GM12878 (cell line): ENCODE data around the gene STRN4. TPM values are rescaled to one million over a fixed set of nuclear protein-coding genes. Genes with fewer than 3 reads are reported as not detected.

Experiments
- ATAC-seq: fragments of 200-7000 bp; cut with Tn5 transposase; 3 replicates; pipeline ENCODE4 v1.9.1; 2020; ENCODE audit warnings: mild to moderate bottlenecking, moderate library complexity
- BruUV-seq: library from RNA; stranded (reverse); fragments of 400-500 nt; replicated peaks from 2 replicates; lab custom pipeline; 2021; lab: Mats Ljungman, UMichigan
- CTCF ChIA-PET: fragments of 300-600 bp; sonication (Branson Sonifier 250); formaldehyde crosslinking; extraction: SDS; loops from one replicate; lab custom pipeline; 2021; ENCODE audit warnings: inconsistent platforms; lab: Yijun Ruan, JAX
- POLR2A ChIA-PET: fragments of 350-600 bp; formaldehyde crosslinking; extraction: SDS; loops from one replicate; lab custom pipeline; 2021; ENCODE audit warnings: inconsistent platforms; lab: Charles Lee
- RAD21 ChIA-PET: fragments of 300-600 bp; sonication (Branson Sonifier 250); formaldehyde crosslinking; loops from one replicate; lab custom pipeline; 2023; ENCODE audit warnings: antibody characterized with exemption; ENCODE audit not compliant: unreplicated experiment; lab: Charles Lee
- SMC1A ChIA-PET: fragments of 300-600 bp; sonication (Branson Sonifier 250); formaldehyde crosslinking; loops from one replicate; lab custom pipeline; 2023; ENCODE audit not compliant: unreplicated experiment, uncharacterized antibody; lab: Charles Lee
- DNase-seq: peaks from one replicate; pipeline ENCODE4 v3.0.0-alpha.2; 2011; ENCODE audit warnings: low read depth, low spot score
- FAIRE-seq: peaks from 3 replicates; lab custom pipeline; 2011; peaks lifted over from hg19 to GRCh38; lab: Jason Lieb, UNC
- H2AFZ ChIP-seq: 2 replicates; pipeline ENCODE4 v1.6.0; 2011; ENCODE audit warnings: low read depth, low read length, control low read depth; ENCODE audit not compliant: control insufficient read depth
- H3K27ac ChIP-seq: 2 replicates; pipeline ENCODE4 v1.5.1; 2011; ENCODE audit warnings: control low read depth; ENCODE audit not compliant: control insufficient read depth, insufficient read depth
- H3K27me3 ChIP-seq, 2 experiments: replicated peaks in 1 of 2; 2 replicates each; pipeline versions ENCODE4 v1.6.0 to v1.6.1; 2011; ENCODE audit warnings: low read length in 1 of 2; ENCODE audit not compliant: control insufficient read depth in 2 of 2, insufficient read depth in 2 of 2
- H3K36me3 ChIP-seq, 2 experiments: 2 replicates each; pipeline ENCODE4 v1.5.1; 2011; ENCODE audit warnings: low read length in 1 of 2; ENCODE audit not compliant: control insufficient read depth in 2 of 2, insufficient read depth in 2 of 2
- H3K4me1 ChIP-seq: 2 replicates; pipeline ENCODE4 v1.6.1; 2011; ENCODE audit warnings: mild to moderate bottlenecking, low read length, moderate library complexity, mixed read lengths; ENCODE audit not compliant: control insufficient read depth, insufficient read depth
- H3K4me2 ChIP-seq: 2 replicates; pipeline ENCODE4 v1.6.0; 2011; ENCODE audit warnings: control low read depth; ENCODE audit not compliant: control insufficient read depth, insufficient read depth
- H3K4me3 ChIP-seq: fragments of 200-600 bp; sonication (generic); 2 replicates; pipeline ENCODE4 v1.5.1; 2016
- H3K79me2 ChIP-seq: 2 replicates; pipeline ENCODE4 v1.6.0; 2011; ENCODE audit warnings: low read length; ENCODE audit not compliant: control insufficient read depth, insufficient read depth
- H3K9ac ChIP-seq: 2 replicates; pipeline ENCODE4 v1.8.0; 2011; ENCODE audit warnings: low read length, control low read depth, mixed read lengths; ENCODE audit not compliant: control insufficient read depth, insufficient read depth
- H3K9me3 ChIP-seq: replicated peaks from 3 replicates; pipeline ENCODE4 v1.5.1; 2011; ENCODE audit warnings: mild to moderate bottlenecking, low read length; ENCODE audit not compliant: control insufficient read depth, insufficient read depth
- H4K20me1 ChIP-seq: 2 replicates; pipeline ENCODE4 v1.6.0; 2011; ENCODE audit not compliant: control insufficient read depth, insufficient read depth
- BRCA1 ChIP-seq: IDR thresholded peaks from 2 replicates; pipeline ENCODE4 v1.6.1; 2011; ENCODE audit warnings: low read depth, low read length, improper control_type of control experiment
- EGR1 ChIP-seq, 2 experiments: IDR thresholded peaks; 1 replicate in 1 of 2; 2 replicates in 1 of 2; pipeline ENCODE4 v1.6.1; 2011 to 2012; ENCODE audit warnings: low read depth in 2 of 2, low read length in 2 of 2, borderline replicate concordance in 1 of 2, mild to moderate bottlenecking in 1 of 2, moderate library complexity in 1 of 2
- HDAC2 ChIP-seq: fragments of 200-600 bp; sonication (generic); IDR thresholded peaks from 2 replicates; pipeline ENCODE4 v1.6.1; 2017
- HDAC6 ChIP-seq: fragments of 200-600 bp; sonication (generic); IDR thresholded peaks from one replicate; pipeline ENCODE4 v1.8.0; 2017; ENCODE audit warnings: antibody characterized with exemption; ENCODE audit not compliant: unreplicated experiment
- JUNB ChIP-seq: IDR thresholded peaks from 2 replicates; pipeline ENCODE4 v1.6.1; 2016; ENCODE audit warnings: antibody characterized with exemption, mild to moderate bottlenecking
- MTA2 ChIP-seq: fragments of 450-650 bp; IDR thresholded peaks from 2 replicates; pipeline ENCODE4 v1.6.1; 2016; ENCODE audit warnings: low read depth, mild to moderate bottlenecking, moderate library complexity
- MYB ChIP-seq: fragments of 150-350 bp; IDR thresholded peaks from 2 replicates; pipeline ENCODE4 v1.6.1; 2014; ENCODE audit warnings: mild to moderate bottlenecking, low read depth, low read length, borderline replicate concordance
- NFXL1 ChIP-seq: fragments of 450-650 bp; IDR thresholded peaks from 2 replicates; pipeline ENCODE4 v1.6.1; 2017; ENCODE audit warnings: antibody characterized with exemption, mild to moderate bottlenecking, borderline replicate concordance
- SP1 ChIP-seq: IDR thresholded peaks from one replicate; pipeline ENCODE4 v1.6.1; 2011; ENCODE audit warnings: low read depth, low read length
- USF1 ChIP-seq: IDR thresholded peaks from 2 replicates; pipeline ENCODE4 v1.6.1; 2011; ENCODE audit warnings: borderline replicate concordance, low read depth, mild to moderate bottlenecking, moderate library complexity, mixed read lengths, low read length; ENCODE audit not compliant: insufficient read depth; ENCODE audit errors: extremely low read length
- ZNF217 ChIP-seq: fragments of 450-650 bp; IDR thresholded peaks from 2 replicates; pipeline ENCODE4 v1.6.1; 2017; ENCODE audit warnings: antibody characterized with exemption, mild to moderate bottlenecking
- WGBS: methylation state at CpG from one replicate; pipeline ENCODE4 v1.1.6; 2016; ENCODE audit warnings: low lambda C conversion rate; ENCODE audit not compliant: insufficient replicate concordance, insufficient coverage; ENCODE audit errors: missing lambda C conversion rate; 5-methylcytosine and 5-hydroxymethylcytosine counted together
- in situ Hi-C: fragments of 300-500 bp; cut with MboI; formaldehyde crosslinking; loops from 9 replicates; pipeline ENCODE4 v1.14.3; 2018; ENCODE audit warnings: mixed read lengths
- intact Hi-C: fragments of 100-400 bp; cut with micrococcal nuclease; formaldehyde crosslinking; loops from one replicate; pipeline ENCODE4 v1.14.2; 2022; ENCODE audit not compliant: unreplicated experiment
- polyA plus RNA-seq, 11 experiments: library from polyadenylated mRNA; depleted of rRNA in 4 of 11; unstranded in 6 of 11; stranded (reverse) in 5 of 11; fragments of >200 nt; fragmentation: Nextera tagmentation in 4 of 11; fragmentation: Illumina TruSeq in 1 of 11; extraction: Ambion mirVana in 4 of 11; extraction: Trizol in 1 of 11; gene quantifications; 1 replicate in 1 of 11; 2 replicates in 10 of 11; pipeline versions ENCODE4 v1.2.1 to v1.2.3, GENCODE V29; 2011 to 2016; ENCODE audit warnings: inconsistent platforms in 2 of 11, missing spikeins in 2 of 11, low read depth in 1 of 11
- total RNA-seq, 4 experiments: library from RNA; depleted of rRNA in 3 of 4; stranded (reverse); fragments of >200 nt in 3 of 4; fragmentation: Illumina TruSeq in 1 of 4; extraction: Trizol in 1 of 4; gene quantifications; 2 replicates each; pipeline versions ENCODE4 v1.2.1 to v1.2.3, GENCODE V29; 2013 to 2021
- TF ChIP-seq, protein P1 (sequence below): fragments of 450-650 bp; IDR thresholded peaks from 2 replicates; pipeline ENCODE4 v1.6.1; 2017; ENCODE audit warnings: low read depth, mild to moderate bottlenecking, moderate library complexity
- TF ChIP-seq, protein P2 (sequence below): IDR thresholded peaks from 2 replicates; pipeline ENCODE4 v1.6.1; 2012; ENCODE audit warnings: mild to moderate bottlenecking, low read depth, low read length

The STRN4 gene
- total and polyA plus RNA-seq, 10 of the 15 experiments (the other 5 are each of a cell fraction or from before 2014, with no cell fraction given): 0.42 to 62.8 (median 22.5) TPM

- peak within 1 kb of the TSS; percentile 73 for H2AFZ ChIP-seq
- DNase-seq (peak; percentile 86), ATAC-seq (peak; percentile 81), FAIRE-seq (peak; percentile 73)
- H3K4me1 ChIP-seq: 0 out of 2 replicates have a peak, but pooled peaks cover 7% of the 10 kb centered on the region
- RAD21 ChIA-PET: interaction anchor here (1.6 to 1.9 kb wide), 2 partner anchors 34 to 52 kb away, joined by 6 read pairs; no protein-coding TSS in a partner anchor
- no TSS peak for BruUV-seq
- H3K4me2 ChIP-seq: peak within 1 kb of the TSS; percentile 81; the same call in 1 of the 2 replicates
- H3K79me2 ChIP-seq: peaks cover 50% of the 10 kb centered on the region
- H3K27ac ChIP-seq: peak within 1 kb of the TSS; percentile 94
- peaks cover 0 to 2% of the 10 kb centered on the region in 2 experiments; a peak in 1 of 4 replicates for H3K36me3 ChIP-seq
- SMC1A ChIA-PET: interaction anchor here (1.0 to 1.5 kb wide), 4 partner anchors 18 to 35 kb away, joined by 3 to 7 read pairs (median 4); no protein-coding TSS in a partner anchor
- POLR2A ChIA-PET: interaction anchor here (0.6 to 3.1 kb wide), 9 partner anchors 15 to 144 kb away, joined by 3 to 13 read pairs (median 4); partner anchors contain the start of gene FKRP
- WGBS: 3% methylated on average over 46 of the region's 46 CpGs
- intact Hi-C loops (loop anchor here (5.0 kb wide), 1 partner anchor 34 kb away; no protein-coding TSS in a partner anchor), in situ Hi-C loops (no loop called here)
- H4K20me1 ChIP-seq: no peaks in the 10 kb centered on the region; the same call in 1 of the 2 replicates
- peak within 1 kb of the TSS; percentile 65 for H3K9ac ChIP-seq
- no peaks in the 10 kb centered on the region; the same call in 2 of the 3 replicates for H3K9me3 ChIP-seq
- CTCF ChIA-PET: interaction anchor here (0.5 to 3.1 kb wide), 8 partner anchors 22 to 109 kb away, joined by 3 to 13 read pairs (median 6); no protein-coding TSS in a partner anchor
- peak within 1 kb of the TSS; percentile 100 for H3K4me3 ChIP-seq
- H3K27me3 ChIP-seq: no peaks in the 10 kb centered on the region; a peak in 1 of 4 replicates
- TF ChIP-seq MTA2 (no peak), USF1 (no peak), NFXL1 (no peak), BRCA1 (no peak), HDAC2 (no peak), EGR1 (IDR thresholded peaks at IDR 0.05; ENCODE audit: borderline replicate concordance in 1 of 2, low read depth in 2 of 2, low read length in 2 of 2) (peak in 1 of 2 experiments; percentile 20; a peak in 1 of 3 replicates), JUNB (no peak), ZNF217 (no peak), SP1 (peak; percentile 79), HDAC6 (peak; percentile 90), MYB (no peak)
- TF ChIP-seq, protein P1, sequence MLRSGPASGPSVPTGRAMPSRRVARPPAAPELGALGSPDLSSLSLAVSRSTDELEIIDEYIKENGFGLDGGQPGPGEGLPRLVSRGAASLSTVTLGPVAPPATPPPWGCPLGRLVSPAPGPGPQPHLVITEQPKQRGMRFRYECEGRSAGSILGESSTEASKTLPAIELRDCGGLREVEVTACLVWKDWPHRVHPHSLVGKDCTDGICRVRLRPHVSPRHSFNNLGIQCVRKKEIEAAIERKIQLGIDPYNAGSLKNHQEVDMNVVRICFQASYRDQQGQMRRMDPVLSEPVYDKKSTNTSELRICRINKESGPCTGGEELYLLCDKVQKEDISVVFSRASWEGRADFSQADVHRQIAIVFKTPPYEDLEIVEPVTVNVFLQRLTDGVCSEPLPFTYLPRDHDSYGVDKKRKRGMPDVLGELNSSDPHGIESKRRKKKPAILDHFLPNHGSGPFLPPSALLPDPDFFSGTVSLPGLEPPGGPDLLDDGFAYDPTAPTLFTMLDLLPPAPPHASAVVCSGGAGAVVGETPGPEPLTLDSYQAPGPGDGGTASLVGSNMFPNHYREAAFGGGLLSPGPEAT: peak; percentile 49; the same call in 1 of the 2 replicates
- TF ChIP-seq, protein P2, sequence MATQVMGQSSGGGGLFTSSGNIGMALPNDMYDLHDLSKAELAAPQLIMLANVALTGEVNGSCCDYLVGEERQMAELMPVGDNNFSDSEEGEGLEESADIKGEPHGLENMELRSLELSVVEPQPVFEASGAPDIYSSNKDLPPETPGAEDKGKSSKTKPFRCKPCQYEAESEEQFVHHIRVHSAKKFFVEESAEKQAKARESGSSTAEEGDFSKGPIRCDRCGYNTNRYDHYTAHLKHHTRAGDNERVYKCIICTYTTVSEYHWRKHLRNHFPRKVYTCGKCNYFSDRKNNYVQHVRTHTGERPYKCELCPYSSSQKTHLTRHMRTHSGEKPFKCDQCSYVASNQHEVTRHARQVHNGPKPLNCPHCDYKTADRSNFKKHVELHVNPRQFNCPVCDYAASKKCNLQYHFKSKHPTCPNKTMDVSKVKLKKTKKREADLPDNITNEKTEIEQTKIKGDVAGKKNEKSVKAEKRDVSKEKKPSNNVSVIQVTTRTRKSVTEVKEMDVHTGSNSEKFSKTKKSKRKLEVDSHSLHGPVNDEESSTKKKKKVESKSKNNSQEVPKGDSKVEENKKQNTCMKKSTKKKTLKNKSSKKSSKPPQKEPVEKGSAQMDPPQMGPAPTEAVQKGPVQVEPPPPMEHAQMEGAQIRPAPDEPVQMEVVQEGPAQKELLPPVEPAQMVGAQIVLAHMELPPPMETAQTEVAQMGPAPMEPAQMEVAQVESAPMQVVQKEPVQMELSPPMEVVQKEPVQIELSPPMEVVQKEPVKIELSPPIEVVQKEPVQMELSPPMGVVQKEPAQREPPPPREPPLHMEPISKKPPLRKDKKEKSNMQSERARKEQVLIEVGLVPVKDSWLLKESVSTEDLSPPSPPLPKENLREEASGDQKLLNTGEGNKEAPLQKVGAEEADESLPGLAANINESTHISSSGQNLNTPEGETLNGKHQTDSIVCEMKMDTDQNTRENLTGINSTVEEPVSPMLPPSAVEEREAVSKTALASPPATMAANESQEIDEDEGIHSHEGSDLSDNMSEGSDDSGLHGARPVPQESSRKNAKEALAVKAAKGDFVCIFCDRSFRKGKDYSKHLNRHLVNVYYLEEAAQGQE: peak; percentile 66
Observed at GRCh38 chr19:46788262-46788967, 42.2 kb upstream of the STRN4 start, which contains the start of gene SLC1A5. Gene SLC1A5, minus strand, starts transcription at chr19:46788594. Its CDS starts 629 bp downstream, at chr19:46787965.
